Activated T-cell treated with anti-CD3 and anti-CD28 coated beads, Interleukin-2, amount 50 U/mL, for 48 hours (primary cell): ENCODE results near the gene OMP.

Source experiments
- DNase-seq, 2 experiments: peaks; one replicate each; pipeline ENCODE4 v3.0.0-alpha.2; 2020

OMP gene

GRCh38 chr11:77143405-77144020, 40.9 kb downstream of the OMP start:
- DNase-seq = no peak

- no peak for DNase-seq
Measured at GRCh38 chr11:77144196-77144856, 41.7 kb downstream of the OMP start.

- DNase-seq = no peak
Measured at GRCh38 chr11:77144857-77145428, 42.3 kb downstream of the OMP start.

GRCh38 chr11:77146261-77147035, 43.8 kb downstream of the OMP start:
- no peak for DNase-seq

GRCh38 chr11:77147036-77147315, 44.3 kb downstream of the OMP start:
- DNase-seq = no peak

GRCh38 chr11:77147668-77148321, 45.2 kb downstream of the OMP start:
- DNase-seq = peak; percentile 47 to 64

- no peak for DNase-seq
Measured at GRCh38 chr11:77148963-77149715, 46.5 kb downstream of the OMP start.

GRCh38 chr11:77149716-77150392, 47.2 kb downstream of the OMP start:
- no peak for DNase-seq

- no peak for DNase-seq
Measured at GRCh38 chr11:77150836-77151235, 48.2 kb downstream of the OMP start.

GRCh38 chr11:77151804-77152509, 49.3 kb downstream of the OMP start:
- peak; percentile 77 to 84 for DNase-seq

- no peak for DNase-seq
Measured at GRCh38 chr11:77152846-77153245, 50.2 kb downstream of the OMP start.
